Heart right ventricle (tissue), 16 donors: Measurements from ENCODE around the gene PCGF6. TPM values are rescaled to one million over a fixed set of nuclear protein-coding genes. Genes with fewer than 3 reads are reported as not detected.
"Not testable (repeated sequence)": the region's sequence is repeated elsewhere in the genome, so short reads cannot be mapped to it uniquely, and the experiment has no call there.

Experiments used
- ATAC-seq, 8 donors: fragments of 200-7000 bp; cut with Tn5 transposase; one replicate each; pipeline ENCODE4 v1.9.1; 2020; ENCODE audit warnings: mild to moderate bottlenecking in 8 of 8, moderate library complexity in 8 of 8, moderate number of reproducible peaks in 1 of 8
- DNase-seq, 2 donors: peaks; one replicate each; pipeline ENCODE4 v3.0.0-alpha.2; 2020
- H3K27ac ChIP-seq, 10 donors: fragments of 200-600 bp; sonication (generic) in 2 of 10; one replicate each; pipeline versions ENCODE4 v1.5.0 to v1.8.0; 2020 to 2022; ENCODE audit warnings: mild to moderate bottlenecking in 3 of 10
- H3K27me3 ChIP-seq, 7 donors: fragments of 200-600 bp; one replicate each; pipeline ENCODE4 v1.8.0; 2021 to 2022; ENCODE audit warnings: mild to moderate bottlenecking in 2 of 7
- H3K36me3 ChIP-seq, 9 donors: fragments of 200-600 bp; sonication (generic) in 1 of 9; one replicate each; pipeline versions ENCODE4 v1.5.0 to v1.8.0; 2020 to 2022; ENCODE audit warnings: mild to moderate bottlenecking in 2 of 9
- H3K4me1 ChIP-seq, 9 donors: fragments of 200-600 bp; sonication (generic) in 1 of 9; one replicate each; pipeline versions ENCODE4 v1.5.0 to v1.8.0; 2020 to 2022; ENCODE audit warnings: mild to moderate bottlenecking in 4 of 9
- H3K4me3 ChIP-seq, 10 donors: fragments of 200-600 bp; sonication (generic) in 2 of 10; one replicate each; pipeline versions ENCODE4 v1.5.0 to v1.8.0; 2020 to 2022; ENCODE audit warnings: mild to moderate bottlenecking in 7 of 10, moderate library complexity in 2 of 10
- H3K9me3 ChIP-seq, 11 donors: fragments of 200-600 bp in 10 of 11; sonication (generic) in 2 of 11; one replicate each; pipeline versions ENCODE4 v1.5.0 to v1.8.0; 2013 to 2022; ENCODE audit warnings: mild to moderate bottlenecking in 2 of 11, control low read depth in 1 of 11, moderate library complexity in 1 of 11
- WGBS, 2 donors: extraction: QIAGEN DNeasy Blood & Tissue Kit; methylation state at CpG; one replicate each; pipeline ENCODE4 v1.1.7; 2013; ENCODE audit warnings: inconsistent platforms in 1 of 2; 5-methylcytosine and 5-hydroxymethylcytosine counted together
- intact Hi-C, 10 donors: fragments of 100-400 bp; cut with DNase I; formaldehyde crosslinking; loops; one replicate each; pipeline versions ENCODE4 v1.11.1 to v1.14.2; 2022
- polyA plus RNA-seq, 2 donors: library from polyadenylated mRNA; stranded (reverse); fragments of 200-250 nt; gene quantifications; one replicate each; pipeline ENCODE4 v1.2.3, GENCODE V29; 2013
- total RNA-seq, 10 donors: library from RNA; stranded (reverse); fragmentation: NEBNext Ultra II Directional in 3 of 10; extraction: Animal tissue kit (Norgen Biotek cat#: 25700) in 3 of 10; gene quantifications; one replicate each; pipeline versions ENCODE4 v1.2.1 to v1.2.4, GENCODE V29; 2021 to 2023
- TF ChIP-seq, protein P1 (sequence below), 9 donors: fragments of 200-600 bp; sonication (generic) in 2 of 9; IDR thresholded peaks; one replicate each; pipeline versions ENCODE4 v1.5.0 to v1.8.0; 2021 to 2022; ENCODE audit warnings: antibody characterized with exemption in 9 of 9, mild to moderate bottlenecking in 5 of 9, moderate library complexity in 1 of 9
- donor health status: Arrhythmogenic right ventricular cardiomyopathy.
- donor health status: ischemic (EF 13 %, LVEDD 7.1; RV severe dilation, severe dysfunction).
- donor health status: healthy with polysubstance abuse.
- donor health status: DM: no; HTN: yes; CAD: no.
- donor health status: DM: no; HTN: no; CAD: no.
- donor health status: ischemic (EF 25% LVEDD 6.9; RV normal size, moderate dysfunction).
- donor health status: ischemic (EF 25% LVEDD 5.7; RV mildly dilated, moderate dysfunction).
- donor health status: healthy.
- donor health status: DM: yes; HTN: yes; CAD: no.
- donor health status: Ischemic cardiomyopathy.
- donor health status: ischemic (EF 35%, LVEDD 5.7; RV mildly dilated, moderate dysfunction).
- donor health status: nonischemic (EF 11% LVEDD 7.7; RV severe dilation, severe dysfunction).
- donor health status: DM: yes; HTN: yes; CAD: no.
- donor health status: PGD.
- donor health status: ischemic (EF 29% LVEDD 5.4; RV normal size, mild dysfunction).
- donor health status: nonischemic (EF 23%, LVEDD 6.1; RV moderate dilation, normal function).

Gene PCGF6
- total and polyA plus RNA-seq, 12 donors = 5.5 to 8.0 (median 6.5) TPM

DNA sequence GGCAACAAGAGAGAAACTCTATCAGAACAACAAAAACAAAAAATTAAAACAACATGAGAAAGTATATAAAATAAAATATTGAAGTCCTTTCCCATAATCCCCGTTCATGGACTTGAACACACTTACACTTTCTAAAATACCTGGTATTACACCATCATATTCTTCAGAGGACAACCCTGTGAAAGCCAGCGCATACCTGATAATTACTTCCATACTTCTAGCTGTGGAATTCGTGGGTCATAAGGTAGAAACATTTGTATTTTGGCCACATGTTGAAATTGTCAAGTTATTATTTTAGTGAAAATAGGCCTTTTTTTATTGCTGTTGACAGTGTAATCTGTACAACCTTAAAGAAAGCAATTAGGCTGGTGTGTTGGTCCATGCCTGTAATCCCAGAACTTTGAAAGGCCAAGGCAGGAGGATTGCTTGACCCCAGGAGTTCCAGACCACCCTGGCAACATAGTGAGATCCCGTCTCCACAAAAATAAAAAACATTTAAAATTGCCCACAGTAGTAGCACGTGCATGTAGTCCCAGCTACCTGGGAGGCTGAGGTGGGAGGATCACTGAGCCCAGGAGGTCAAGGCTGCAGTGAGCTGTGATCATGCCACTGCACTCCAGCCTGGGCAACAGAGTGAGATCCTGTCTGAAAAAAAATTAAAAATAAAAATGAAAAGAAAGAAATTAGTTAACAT lies 5.1 kb upstream of the PCGF6 start:
- Histone ChIP-seq H3K9me3 (no peaks in the 10 kb centered on the region), H3K36me3 (no peaks in the 10 kb centered on the region), H3K27me3 (no peaks in the 10 kb centered on the region), H3K4me3 (no peak overlapping the region), H3K4me1 (peaks cover 0 to 6% (median 0%) of the 10 kb centered on the region in 9 donors), H3K27ac (no peak overlapping the region)
- no peak for DNase-seq
- 79 to 80% methylated on average over 5 of the region's 5 CpGs for WGBS, 2 donors
- no peak for ATAC-seq
- TF ChIP-seq, protein P1, sequence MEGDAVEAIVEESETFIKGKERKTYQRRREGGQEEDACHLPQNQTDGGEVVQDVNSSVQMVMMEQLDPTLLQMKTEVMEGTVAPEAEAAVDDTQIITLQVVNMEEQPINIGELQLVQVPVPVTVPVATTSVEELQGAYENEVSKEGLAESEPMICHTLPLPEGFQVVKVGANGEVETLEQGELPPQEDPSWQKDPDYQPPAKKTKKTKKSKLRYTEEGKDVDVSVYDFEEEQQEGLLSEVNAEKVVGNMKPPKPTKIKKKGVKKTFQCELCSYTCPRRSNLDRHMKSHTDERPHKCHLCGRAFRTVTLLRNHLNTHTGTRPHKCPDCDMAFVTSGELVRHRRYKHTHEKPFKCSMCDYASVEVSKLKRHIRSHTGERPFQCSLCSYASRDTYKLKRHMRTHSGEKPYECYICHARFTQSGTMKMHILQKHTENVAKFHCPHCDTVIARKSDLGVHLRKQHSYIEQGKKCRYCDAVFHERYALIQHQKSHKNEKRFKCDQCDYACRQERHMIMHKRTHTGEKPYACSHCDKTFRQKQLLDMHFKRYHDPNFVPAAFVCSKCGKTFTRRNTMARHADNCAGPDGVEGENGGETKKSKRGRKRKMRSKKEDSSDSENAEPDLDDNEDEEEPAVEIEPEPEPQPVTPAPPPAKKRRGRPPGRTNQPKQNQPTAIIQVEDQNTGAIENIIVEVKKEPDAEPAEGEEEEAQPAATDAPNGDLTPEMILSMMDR (IDR thresholded peaks at IDR 0.05) = no peak
- intact Hi-C loops = no loop called here

DNA sequence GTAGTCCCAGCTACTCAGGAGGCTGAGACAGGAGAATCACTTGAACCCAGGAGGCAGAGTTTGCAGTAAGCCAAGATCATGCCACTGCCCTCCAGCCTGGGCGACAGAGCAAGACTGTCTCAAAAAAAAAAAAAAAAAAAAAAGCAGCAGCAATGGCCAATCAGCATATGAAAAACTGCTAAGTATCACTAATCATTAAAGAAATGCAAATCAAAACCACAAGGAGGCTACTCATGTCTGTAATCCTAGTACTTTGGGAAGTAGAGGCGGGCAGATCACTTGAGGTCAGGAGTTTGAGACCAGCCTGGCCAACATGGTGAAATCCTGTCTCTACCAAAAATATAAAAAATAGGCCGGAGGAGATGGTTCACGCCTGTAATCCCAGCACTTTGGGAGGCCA lies 3.6 kb upstream of the PCGF6 start:
- ATAC-seq, H3K27me3 ChIP-seq, H3K36me3 ChIP-seq, DNase-seq, H3K9me3 ChIP-seq, intact Hi-C loops, H3K27ac ChIP-seq, H3K4me3 ChIP-seq: not testable (repeated sequence)
- peaks cover 0 to 16% (median 7%) of the 10 kb centered on the region in 9 donors for H3K4me1 ChIP-seq
- 95 to 99% methylated on average over 4 of the region's 4 CpGs for WGBS, 2 donors

DNA sequence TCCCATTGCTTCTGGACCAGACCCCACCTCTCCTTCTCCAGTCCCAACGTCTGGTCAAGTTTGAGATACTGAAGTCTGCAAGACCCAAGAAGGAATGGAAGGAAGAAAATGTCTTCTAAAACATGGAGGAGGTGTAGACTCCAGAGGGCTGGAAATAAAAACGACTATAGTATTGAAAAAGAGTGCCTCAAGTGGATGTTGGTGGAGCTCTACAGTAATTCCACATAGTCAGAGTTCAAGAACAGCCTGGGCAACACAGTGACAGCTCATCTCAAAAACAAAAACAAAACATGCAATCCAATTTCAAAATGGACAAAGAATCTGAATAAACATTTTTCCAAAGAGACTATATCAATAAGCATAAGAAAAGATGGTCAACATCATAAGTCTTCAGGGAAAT lies 2.3 kb upstream of the PCGF6 start:
- Histone ChIP-seq H3K4me3 (no peak overlapping the region), H3K36me3 (peaks cover 0 to 8% (median 0%) of the 10 kb centered on the region in 9 donors), H3K9me3 (no peaks in the 10 kb centered on the region), H3K27me3 (no peaks in the 10 kb centered on the region), H3K4me1 (peaks cover 0 to 21% (median 11%) of the 10 kb centered on the region in 9 donors), H3K27ac (no peak overlapping the region)
- intact Hi-C loops = no loop called here
- ATAC-seq (no peak), DNase-seq (no peak)
- TF ChIP-seq, protein P1 (IDR thresholded peaks at IDR 0.05) = no peak
- WGBS, 2 donors = 30 to 33% methylated on average over 2 of the region's 2 CpGs

DNA sequence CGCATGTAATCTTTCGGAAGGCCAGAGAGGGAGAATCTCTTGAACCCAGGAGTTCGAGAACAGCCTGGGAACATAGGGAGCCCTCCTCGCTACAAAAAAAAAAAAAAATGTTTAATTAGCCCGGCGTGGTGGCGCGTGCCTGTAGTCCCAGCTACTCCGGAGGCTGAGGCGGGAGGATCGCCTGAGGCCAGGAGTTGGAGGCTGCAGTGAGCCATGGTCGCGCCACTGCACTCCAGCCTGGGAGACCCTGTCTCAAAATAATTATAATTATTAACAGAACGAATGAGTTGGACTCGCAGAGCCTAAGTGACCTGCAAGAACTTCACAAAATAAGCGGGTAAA lies 794 bp downstream of the PCGF6 start:
- Histone ChIP-seq H3K27ac (peak overlapping the region in 9 of 10 donors; percentile 68 to 90 (median 83)), H3K4me3 (peak overlapping the region; percentile 60 to 99 (median 80)), H3K9me3 (no peaks in the 10 kb centered on the region), H3K36me3 (peaks cover 0 to 40% (median 19%) of the 10 kb centered on the region in 9 donors), H3K4me1 (peaks cover 0 to 21% (median 11%) of the 10 kb centered on the region in 9 donors), H3K27me3 (no peaks in the 10 kb centered on the region)
- WGBS, 2 donors = 55 to 60% methylated on average over 16 of the region's 16 CpGs
- DNase-seq = no peak
- intact Hi-C loops = no loop called here
- peak in 2 of 8 donors; percentile 5 to 9 for ATAC-seq
- TF ChIP-seq, protein P1 (IDR thresholded peaks at IDR 0.05) = no peak

DNA sequence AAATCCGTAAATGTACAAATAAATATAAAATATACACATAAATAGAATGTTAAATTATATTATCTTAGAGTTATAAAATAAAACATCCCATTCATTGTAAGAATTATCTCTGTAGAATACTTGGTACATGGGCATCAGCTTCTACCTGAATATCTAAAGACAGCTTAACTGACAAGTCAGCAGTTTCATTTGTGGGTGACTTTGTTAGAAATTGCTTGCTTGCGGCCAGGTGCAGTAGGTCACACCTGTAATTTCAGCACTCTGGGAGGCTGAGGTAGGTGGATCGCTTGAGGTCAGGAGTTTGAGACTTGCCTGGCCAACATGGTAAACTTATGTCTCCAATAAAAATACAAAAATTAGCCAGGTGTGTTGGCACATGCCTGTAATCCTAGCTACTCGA lies 14.6 kb downstream of the PCGF6 start:
- 94 to 97% methylated on average over 4 of the region's 4 CpGs for WGBS, 2 donors
- ATAC-seq (no peak), DNase-seq (no peak)
- Histone ChIP-seq H3K27me3 (no peaks in the 10 kb centered on the region), H3K27ac (no peak overlapping the region), H3K9me3 (no peaks in the 10 kb centered on the region), H3K4me3 (no peak overlapping the region), H3K4me1 (no peaks in the 10 kb centered on the region), H3K36me3 (peaks cover 0 to 84% (median 9%) of the 10 kb centered on the region in 9 donors)
- TF ChIP-seq, protein P1 (IDR thresholded peaks at IDR 0.05) = no peak
- intact Hi-C loops = loop anchor here in 3 of 10 donors (10.0 kb wide), 2 partner anchors 422 to 502 kb away; partner anchors contain the start of genes CYP17A1 (in 2 of the 3) and CNNM2 (in 1 of the 3)
